Neutrophil (primary cell): Measurements from ENCODE around the gene HIVEP3.

Experiments
- H3K27ac ChIP-seq: fragments of 200-600 bp; sonication (generic); 2 replicates; pipeline ENCODE4 v1.5.1; 2016; ENCODE audit warnings: mild to moderate bottlenecking, moderate library complexity
- H3K27me3 ChIP-seq: fragments of 200-600 bp; sonication (generic); 2 replicates; pipeline ENCODE4 v1.6.0; 2016; ENCODE audit warnings: mild to moderate bottlenecking
- H3K36me3 ChIP-seq: fragments of 200-600 bp; sonication (generic); 2 replicates; pipeline ENCODE4 v1.5.1; 2017
- H3K4me1 ChIP-seq, 2 experiments: fragments of 200-600 bp in 1 of 2; sonication (generic) in 1 of 2; 1 replicate in 1 of 2; 2 replicates in 1 of 2; pipeline versions ENCODE4 v1.5.1 to v1.6.1; 2013 to 2016; ENCODE audit warnings: low read depth in 1 of 2, low read length in 1 of 2, mild to moderate bottlenecking in 1 of 2, moderate library complexity in 1 of 2; ENCODE audit not compliant: control insufficient read depth in 1 of 2, insufficient read depth in 1 of 2
- H3K4me3 ChIP-seq, 2 experiments: fragments of 200-600 bp in 1 of 2; sonication (generic) in 1 of 2; 1 replicate in 1 of 2; 2 replicates in 1 of 2; pipeline ENCODE4 v1.5.1; 2013 to 2016; ENCODE audit warnings: low read depth in 1 of 2, low read length in 1 of 2, mild to moderate bottlenecking in 1 of 2, moderate library complexity in 1 of 2
- H3K9me3 ChIP-seq: fragments of 200-600 bp; sonication (generic); 2 replicates; pipeline ENCODE4 v1.5.1; 2016
- TF ChIP-seq, protein P1 (sequence below): fragments of 200-600 bp; sonication (generic); IDR thresholded peaks from 2 replicates; pipeline ENCODE4 v1.5.1; 2016; ENCODE audit warnings: antibody characterized with exemption

HIVEP3 gene

GRCh38 chr1:41668967-41669366, 249.8 kb downstream of the HIVEP3 start:
- TF ChIP-seq, protein P1, sequence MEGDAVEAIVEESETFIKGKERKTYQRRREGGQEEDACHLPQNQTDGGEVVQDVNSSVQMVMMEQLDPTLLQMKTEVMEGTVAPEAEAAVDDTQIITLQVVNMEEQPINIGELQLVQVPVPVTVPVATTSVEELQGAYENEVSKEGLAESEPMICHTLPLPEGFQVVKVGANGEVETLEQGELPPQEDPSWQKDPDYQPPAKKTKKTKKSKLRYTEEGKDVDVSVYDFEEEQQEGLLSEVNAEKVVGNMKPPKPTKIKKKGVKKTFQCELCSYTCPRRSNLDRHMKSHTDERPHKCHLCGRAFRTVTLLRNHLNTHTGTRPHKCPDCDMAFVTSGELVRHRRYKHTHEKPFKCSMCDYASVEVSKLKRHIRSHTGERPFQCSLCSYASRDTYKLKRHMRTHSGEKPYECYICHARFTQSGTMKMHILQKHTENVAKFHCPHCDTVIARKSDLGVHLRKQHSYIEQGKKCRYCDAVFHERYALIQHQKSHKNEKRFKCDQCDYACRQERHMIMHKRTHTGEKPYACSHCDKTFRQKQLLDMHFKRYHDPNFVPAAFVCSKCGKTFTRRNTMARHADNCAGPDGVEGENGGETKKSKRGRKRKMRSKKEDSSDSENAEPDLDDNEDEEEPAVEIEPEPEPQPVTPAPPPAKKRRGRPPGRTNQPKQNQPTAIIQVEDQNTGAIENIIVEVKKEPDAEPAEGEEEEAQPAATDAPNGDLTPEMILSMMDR: no peak
- H3K9me3 ChIP-seq: no peaks in the 10 kb centered on the region
- H3K36me3 ChIP-seq: no peaks in the 10 kb centered on the region
- peaks cover 5% of the 10 kb centered on the region for H3K27me3 ChIP-seq
- no peak overlapping the region for H3K27ac ChIP-seq
- H3K4me1 ChIP-seq: no peaks in the 10 kb centered on the region
- no peak overlapping the region for H3K4me3 ChIP-seq

- Histone ChIP-seq H3K27ac (no peak overlapping the region), H3K9me3 (no peaks in the 10 kb centered on the region), H3K4me3 (no peak overlapping the region), H3K4me1 (no peaks in the 10 kb centered on the region), H3K27me3 (peaks cover 13% of the 10 kb centered on the region), H3K36me3 (no peaks in the 10 kb centered on the region)
- TF ChIP-seq, protein P1: no peak
Observed at GRCh38 chr1:41668054-41668660, 250.6 kb downstream of the HIVEP3 start.

GRCh38 chr1:41666981-41667631, 251.6 kb downstream of the HIVEP3 start:
- peaks cover 23% of the 10 kb centered on the region for H3K27me3 ChIP-seq
- H3K9me3 ChIP-seq: no peaks in the 10 kb centered on the region
- peaks cover 0 to 5% of the 10 kb centered on the region in 2 experiments for H3K4me1 ChIP-seq
- TF ChIP-seq, protein P1: no peak
- no peak overlapping the region for H3K27ac ChIP-seq
- H3K4me3 ChIP-seq: no peak overlapping the region
- no peaks in the 10 kb centered on the region for H3K36me3 ChIP-seq

- H3K4me1 ChIP-seq: peaks cover 7 to 12% of the 10 kb centered on the region in 2 experiments
Observed at GRCh38 chr1:41665962-41666917, 252.5 kb downstream of the HIVEP3 start.

More at GRCh38 chr1:41665962-41666917, 252.5 kb downstream of the HIVEP3 start:
- Histone ChIP-seq H3K27ac (no peak overlapping the region), H3K36me3 (no peaks in the 10 kb centered on the region), H3K4me3 (no peak overlapping the region), H3K27me3 (peaks cover 31% of the 10 kb centered on the region), H3K9me3 (no peaks in the 10 kb centered on the region)
- TF ChIP-seq, protein P1: no peak
